GM19463 (cell line): ENCODE data around the gene C12orf43.
A peak's percentile ranks its signal among the peaks of the same experiment; 100 is the strongest.

Experiments
- ATAC-seq: cut with Tn5 transposase; IDR thresholded peaks from one replicate; pipeline ENCODE4 v1.9.1; 2021; ENCODE audit warnings: mild to moderate bottlenecking, moderate library complexity; ENCODE audit not compliant: unreplicated experiment

The C12orf43 gene

GRCh38 chr12:120979220-120979861 is 36.9 kb downstream of the C12orf43 start:
- no peak for ATAC-seq

- ATAC-seq = no peak
Observed at GRCh38 chr12:120978296-120979219, 37.7 kb downstream of the C12orf43 start, which contains the start of gene HNF1A. Gene HNF1A (plus strand): TSS chr12:120978543. CDS start chr12:120978769, 226 bp downstream.

DNA sequence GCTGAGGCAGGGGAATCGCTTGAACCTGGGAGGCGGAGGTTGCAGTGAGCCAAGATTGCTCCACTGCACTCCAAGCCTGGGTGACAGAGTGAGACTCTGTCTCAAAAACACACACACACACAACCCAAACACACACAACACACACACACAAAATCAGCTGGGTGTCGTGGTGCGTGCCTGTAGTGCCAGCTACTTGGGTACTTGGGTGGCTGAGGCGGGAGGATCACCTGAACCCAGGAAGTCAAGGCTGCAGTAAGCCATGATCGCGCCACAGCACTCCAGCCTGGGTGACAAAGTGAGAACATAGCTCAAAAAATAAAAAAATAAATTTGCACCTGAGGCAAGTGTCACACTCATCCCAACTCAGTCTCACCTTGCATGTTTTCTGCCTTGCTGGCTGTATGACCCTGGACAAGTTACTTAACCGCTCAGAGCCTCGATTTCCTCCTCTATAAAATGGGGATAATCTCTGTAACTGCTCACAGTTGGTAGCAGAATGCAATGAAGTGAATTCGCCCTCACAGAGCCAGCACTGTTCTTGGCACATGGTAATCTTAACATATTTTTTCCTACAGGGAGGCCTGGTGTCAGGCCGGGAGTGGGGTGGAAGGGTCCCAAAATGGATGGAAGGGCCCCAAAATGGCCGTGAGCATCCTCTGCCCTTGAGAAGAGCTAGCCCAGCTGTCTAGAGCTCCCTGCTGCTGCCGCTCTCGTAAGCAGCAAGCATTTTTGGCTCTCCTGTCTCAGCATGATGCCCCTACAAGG is 38.6 kb downstream of the C12orf43 start:
- ATAC-seq = no peak

DNA sequence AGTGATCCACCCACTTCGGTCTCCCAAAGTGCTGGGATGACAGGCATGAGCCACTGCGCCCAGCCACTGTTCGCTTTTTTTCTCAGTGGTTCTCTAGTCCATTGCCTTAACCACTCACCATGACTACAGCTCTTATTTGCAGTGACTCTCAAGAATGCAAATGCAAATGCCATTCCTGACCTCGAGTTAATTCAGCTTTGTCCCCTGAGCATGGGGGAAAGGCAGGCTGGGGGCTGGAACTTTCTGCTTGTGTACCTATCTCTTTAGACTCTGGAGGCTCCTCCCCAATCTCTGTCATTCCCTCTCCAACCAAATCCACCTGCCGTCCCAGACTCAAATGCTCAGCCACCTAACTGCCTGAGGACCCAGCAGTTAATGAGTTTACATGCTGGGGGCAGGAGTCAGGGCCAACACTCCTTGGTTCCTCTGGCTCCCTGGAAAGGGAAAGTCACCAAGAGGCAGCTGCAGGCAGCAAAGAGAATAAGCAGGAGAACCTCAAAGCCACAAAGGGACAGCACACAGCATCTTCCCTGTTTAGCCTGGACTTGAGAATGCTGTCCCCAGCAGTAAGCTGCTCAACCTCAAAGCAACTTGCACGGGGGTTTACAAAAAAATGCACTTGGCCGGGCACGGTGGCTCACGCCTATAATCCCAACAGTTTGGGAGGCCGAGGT is 43.3 kb downstream of the C12orf43 start:
- ATAC-seq = no peak

- no peak for ATAC-seq
Observed at GRCh38 chr12:120971299-120972180, 44.7 kb downstream of the C12orf43 start.

GRCh38 chr12:120970310-120970709 is 46.0 kb downstream of the C12orf43 start:
- ATAC-seq = no peak

GRCh38 chr12:120965534-120966091 is 50.7 kb downstream of the C12orf43 start:
- no peak for ATAC-seq

GRCh38 chr12:120964298-120964697 is 52.0 kb downstream of the C12orf43 start:
- no peak for ATAC-seq

- no peak for ATAC-seq
Observed at GRCh38 chr12:120962532-120963020, 53.7 kb downstream of the C12orf43 start.

GRCh38 chr12:120961604-120962531 is 54.4 kb downstream of the C12orf43 start:
- ATAC-seq = no peak

DNA sequence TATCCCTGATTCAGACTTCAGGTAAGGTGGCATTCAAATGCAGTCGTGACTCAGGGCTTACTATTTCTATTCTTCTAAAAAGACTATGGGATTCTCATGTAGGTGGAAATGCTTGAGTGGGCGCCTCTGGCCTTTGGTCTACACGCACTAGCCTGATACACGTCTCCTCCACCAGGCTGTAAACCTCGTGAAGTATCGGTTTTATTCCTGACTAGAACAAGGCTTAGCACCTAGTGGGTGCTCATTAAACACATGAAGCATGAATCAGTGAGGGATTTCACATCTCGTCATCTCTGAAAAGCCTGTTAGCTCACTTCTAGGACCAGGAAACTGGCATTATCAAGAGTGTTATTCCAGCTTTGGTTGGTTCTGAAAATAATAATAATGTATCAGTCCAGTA is 55.6 kb downstream of the C12orf43 start:
- ATAC-seq = peak; percentile 51

- ATAC-seq = no peak
Observed at GRCh38 chr12:120959111-120959878, 57.0 kb downstream of the C12orf43 start.

GRCh38 chr12:120956579-120957300 is 59.5 kb downstream of the C12orf43 start:
- no peak for ATAC-seq

GRCh38 chr12:120955232-120955631 is 61.1 kb downstream of the C12orf43 start:
- ATAC-seq = no peak

- ATAC-seq = no peak
Observed at GRCh38 chr12:120950807-120951206, 65.5 kb downstream of the C12orf43 start.
